Measurements from ENCODE around the gene OFD1.

OFD1 gene

GRCh38 chrX:13688958-13689740 lies 45.4 kb upstream of the OFD1 start, which contains the start of gene RAB9A:
Gene RAB9A (plus strand): TSS chrX:13689128. CDS start chrX:13708747, 19,619 bp downstream.
- TF ChIP-seq EGR1 (IDR thresholded peaks at IDR 0.05) (0 out of 2 replicates have a peak, but pooled peaks have one; percentile 43), TAF1 (IDR thresholded peaks at IDR 0.05; ENCODE audit: low read depth) (peak; percentile 30; the same call in 1 of the 2 replicates), YY1 (IDR thresholded peaks at IDR 0.05; ENCODE audit: low read depth) (peak; percentile 78), ZBTB7A (IDR thresholded peaks at IDR 0.05; ENCODE audit: low read depth) (peak; percentile 80), RAD21 (IDR thresholded peaks at IDR 0.05; ENCODE audit: low read depth) (no peak), TEAD4 (IDR thresholded peaks at IDR 0.05) (no peak)

GRCh38 chrX:13689741-13690211 lies 44.8 kb upstream of the OFD1 start:
- peak; percentile 38; the same call in 1 of the 2 replicates for TF ChIP-seq USF1 (IDR thresholded peaks at IDR 0.05)
- TF ChIP-seq REST (IDR thresholded peaks at IDR 0.05; ENCODE audit: low read depth) = no peak
- TF ChIP-seq FOXM1 (IDR thresholded peaks at IDR 0.05; ENCODE audit: borderline replicate concordance, low read depth) = no peak
- no peak for TF ChIP-seq ZBTB7A (IDR thresholded peaks at IDR 0.05; ENCODE audit: low read depth)
- TF ChIP-seq EP300 (IDR thresholded peaks at IDR 0.05; ENCODE audit: borderline replicate concordance) = no peak
- no peak for TF ChIP-seq CREB1 (IDR thresholded peaks at IDR 0.05; ENCODE audit: low read depth)

- TF ChIP-seq NFIC (IDR thresholded peaks at IDR 0.05) = no peak
- TF ChIP-seq RAD21 (IDR thresholded peaks at IDR 0.05; ENCODE audit: low read depth) = no peak
- no peak for TF ChIP-seq TEAD4 (IDR thresholded peaks at IDR 0.05)
- TF ChIP-seq EP300 (IDR thresholded peaks at IDR 0.05; ENCODE audit: borderline replicate concordance) = no peak
- no peak for TF ChIP-seq MAX (IDR thresholded peaks at IDR 0.05)
- no peak for TF ChIP-seq ZBTB7A (IDR thresholded peaks at IDR 0.05; ENCODE audit: low read depth)
- no peak for TF ChIP-seq TAF1 (IDR thresholded peaks at IDR 0.05; ENCODE audit: low read depth)
- TF ChIP-seq CREB1 (IDR thresholded peaks at IDR 0.05; ENCODE audit: low read depth) = no peak
- no peak for TF ChIP-seq TCF12 (IDR thresholded peaks at IDR 0.05; ENCODE audit: low read depth)
- TF ChIP-seq YY1 (IDR thresholded peaks at IDR 0.05; ENCODE audit: low read depth) = no peak
Observed at GRCh38 chrX:13690836-13691235, 43.7 kb upstream of the OFD1 start.

- TF ChIP-seq REST (IDR thresholded peaks at IDR 0.05; ENCODE audit: low read depth) = no peak
- no peak for TF ChIP-seq MAX (IDR thresholded peaks at IDR 0.05)
- no peak for TF ChIP-seq RAD21 (IDR thresholded peaks at IDR 0.05; ENCODE audit: low read depth)
- no peak for TF ChIP-seq TAF1 (IDR thresholded peaks at IDR 0.05; ENCODE audit: low read depth)
- TF ChIP-seq CREB1 (IDR thresholded peaks at IDR 0.05; ENCODE audit: low read depth) = no peak
- TF ChIP-seq TCF12 (IDR thresholded peaks at IDR 0.05; ENCODE audit: low read depth) = no peak
- no peak for TF ChIP-seq USF1 (IDR thresholded peaks at IDR 0.05)
- TF ChIP-seq NFIC (IDR thresholded peaks at IDR 0.05) = no peak
- no peak for TF ChIP-seq EP300 (IDR thresholded peaks at IDR 0.05; ENCODE audit: borderline replicate concordance)
- no peak for TF ChIP-seq ZBTB7A (IDR thresholded peaks at IDR 0.05; ENCODE audit: low read depth)
- TF ChIP-seq TEAD4 (IDR thresholded peaks at IDR 0.05) = no peak
- no peak for TF ChIP-seq CEBPB (IDR thresholded peaks at IDR 0.05)
Observed at GRCh38 chrX:13691841-13692371, 42.6 kb upstream of the OFD1 start.

- TF ChIP-seq USF1 (IDR thresholded peaks at IDR 0.05) = no peak
- TF ChIP-seq FOXM1 (IDR thresholded peaks at IDR 0.05; ENCODE audit: borderline replicate concordance, low read depth) = no peak
- TF ChIP-seq TEAD4 (IDR thresholded peaks at IDR 0.05) = no peak
- no peak for TF ChIP-seq EGR1 (IDR thresholded peaks at IDR 0.05)
- TF ChIP-seq RAD21 (IDR thresholded peaks at IDR 0.05; ENCODE audit: low read depth) = no peak
- TF ChIP-seq ZBTB7A (IDR thresholded peaks at IDR 0.05; ENCODE audit: low read depth) = no peak
- no peak for TF ChIP-seq CREB1 (IDR thresholded peaks at IDR 0.05; ENCODE audit: low read depth)
- TF ChIP-seq TCF12 (IDR thresholded peaks at IDR 0.05; ENCODE audit: low read depth) = no peak
- TF ChIP-seq NFIC (IDR thresholded peaks at IDR 0.05) = no peak
- no peak for TF ChIP-seq EP300 (IDR thresholded peaks at IDR 0.05; ENCODE audit: borderline replicate concordance)
- no peak for TF ChIP-seq MAX (IDR thresholded peaks at IDR 0.05)
- no peak for TF ChIP-seq TAF1 (IDR thresholded peaks at IDR 0.05; ENCODE audit: low read depth)
- no peak for TF ChIP-seq REST (IDR thresholded peaks at IDR 0.05; ENCODE audit: low read depth)
- TF ChIP-seq CEBPB (IDR thresholded peaks at IDR 0.05) = no peak
- no peak for TF ChIP-seq YY1 (IDR thresholded peaks at IDR 0.05; ENCODE audit: low read depth)
Observed at GRCh38 chrX:13692771-13693231, 41.7 kb upstream of the OFD1 start.
